C4-2B (cell line): ENCODE measurements around the gene LEMD1.
A peak's percentile ranks its signal among the peaks of the same experiment; 100 is the strongest.

Experiments used
- H3K27ac ChIP-seq: fragments of 450-650 bp; 2 replicates; pipeline ENCODE4 v1.5.1; 2017
- CTCF ChIP-seq: fragments of 450-650 bp; conservative IDR thresholded peaks from 2 replicates; pipeline ENCODE4 v1.5.1; 2017; ENCODE audit warnings: mild to moderate bottlenecking
- ZFX ChIP-seq: fragments of 450-650 bp; IDR thresholded peaks from 2 replicates; pipeline ENCODE4 v1.6.1; 2017

Gene LEMD1

DNA sequence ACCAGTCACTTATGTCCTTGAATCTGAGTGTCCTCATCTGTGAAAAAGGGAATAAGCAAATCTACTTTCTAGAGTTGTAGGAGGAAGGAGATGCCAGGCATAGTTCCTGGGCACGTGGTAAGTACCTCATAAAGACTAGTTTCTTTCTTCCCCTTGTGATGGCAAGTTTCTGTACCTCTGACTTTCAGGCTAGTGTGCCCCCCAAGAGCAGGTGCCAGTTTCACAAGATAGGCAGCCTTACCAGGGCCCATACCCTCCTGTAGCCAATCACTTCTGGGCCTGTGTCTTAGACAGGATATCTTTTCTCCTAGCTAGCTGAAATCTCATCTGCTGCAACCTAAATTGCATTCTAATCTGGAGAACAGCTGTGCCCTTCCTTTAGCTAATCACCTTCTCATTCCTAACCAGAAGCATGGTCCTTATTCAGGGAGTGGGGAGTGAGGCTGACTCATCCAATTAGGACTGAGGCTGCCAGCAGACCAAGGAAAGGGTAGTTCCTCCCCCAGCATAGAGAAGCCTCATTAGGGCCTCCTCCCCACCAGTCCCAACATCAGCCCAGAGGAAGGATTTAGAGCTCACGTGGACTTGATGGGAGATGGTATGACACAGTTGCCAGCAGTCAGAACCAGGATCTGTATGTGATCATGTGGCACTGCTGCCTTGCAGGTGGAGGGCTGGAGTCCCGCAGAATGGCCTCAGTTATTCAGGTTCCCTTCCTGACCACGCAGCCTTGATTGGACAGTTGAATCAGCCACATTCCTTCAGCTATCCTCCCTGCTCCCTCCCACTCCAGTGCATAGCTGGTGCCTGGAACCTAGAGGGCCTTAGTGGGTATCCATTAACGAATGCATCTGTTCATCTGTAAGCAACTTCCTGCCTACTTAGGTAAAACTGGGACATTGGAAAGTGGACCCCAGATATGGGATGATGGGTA, 73.0 kb downstream of the LEMD1 start:
- TF ChIP-seq ZFX (no peak), CTCF (no peak)
- H3K27ac ChIP-seq = no peak overlapping the region

DNA sequence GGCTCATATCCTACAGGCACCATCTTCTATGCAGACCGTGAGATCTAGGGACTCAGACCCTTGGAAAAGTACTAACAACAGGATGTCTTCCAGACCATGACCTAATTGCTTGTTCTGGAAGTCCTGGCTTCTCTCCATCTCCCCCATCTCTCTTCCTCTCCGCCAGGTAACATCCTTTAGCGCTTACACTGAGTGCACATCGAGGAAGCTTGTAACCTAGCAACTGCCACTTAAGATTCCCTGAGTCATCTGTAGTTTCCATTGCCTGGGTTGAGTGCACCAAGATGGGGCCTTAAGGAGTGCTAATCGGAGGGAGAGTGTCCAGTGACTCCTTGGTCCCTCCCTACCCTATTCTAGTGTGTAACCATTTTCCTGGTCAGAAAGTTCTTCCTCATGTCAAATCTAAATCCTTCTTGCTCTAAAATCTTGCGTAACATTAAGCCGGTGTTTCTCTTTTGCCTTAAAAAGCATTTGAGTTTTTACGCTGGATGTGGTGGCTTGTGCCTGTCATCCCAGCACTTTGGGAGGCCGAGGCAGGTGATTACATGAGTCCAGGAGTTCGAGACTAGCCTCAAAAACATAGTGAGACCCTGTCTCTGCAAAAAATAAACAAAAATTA, 74.8 kb downstream of the LEMD1 start:
- H3K27ac ChIP-seq = no peak overlapping the region
- TF ChIP-seq ZFX (no peak), CTCF (no peak)

DNA sequence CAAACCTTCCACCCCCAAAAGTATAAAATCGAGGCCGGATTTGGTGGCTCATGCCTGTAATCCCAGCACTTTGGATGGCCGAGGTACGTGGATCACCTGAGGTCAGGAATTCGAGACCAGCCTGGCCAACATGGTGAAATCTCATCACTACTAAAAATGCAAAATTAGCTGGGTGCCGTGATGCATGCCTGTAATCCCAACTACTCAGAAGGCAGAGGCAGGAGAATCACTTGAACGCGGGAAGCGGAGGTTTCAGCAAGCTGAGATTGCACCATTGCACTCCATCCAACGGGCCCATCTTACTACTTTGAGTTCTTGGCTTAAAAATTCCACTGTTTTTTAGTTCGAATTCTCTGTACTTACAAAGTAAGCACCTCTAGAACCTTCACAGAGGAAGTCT, 76.1 kb downstream of the LEMD1 start:
- H3K27ac ChIP-seq = no peak overlapping the region
- no peak for TF ChIP-seq ZFX
- TF ChIP-seq CTCF = no peak

- no peak for TF ChIP-seq ZFX
- TF ChIP-seq CTCF = no peak
- peak overlapping the region; percentile 4; the same call in 1 of the 2 replicates for H3K27ac ChIP-seq
These were observed 77.6 kb downstream of the LEMD1 start for GRCh38 chr1:205344066-205344928.

GRCh38 chr1:205343431-205344065, 78.3 kb downstream of the LEMD1 start:
- TF ChIP-seq CTCF (no peak; the same call in 1 of the 2 replicates), ZFX (no peak)
- no peak overlapping the region; the same call in 1 of the 2 replicates for H3K27ac ChIP-seq

GRCh38 chr1:205342986-205343385, 78.9 kb downstream of the LEMD1 start:
- H3K27ac ChIP-seq = no peak overlapping the region
- TF ChIP-seq ZFX (no peak), CTCF (no peak)
